IMR-90 (cell line): Measurements from ENCODE around the gene NELFCD. TPM values are rescaled to one million over a fixed set of nuclear protein-coding genes. Genes with fewer than 3 reads are reported as not detected.
A peak's percentile ranks its signal among the peaks of the same experiment; 100 is the strongest.

Source experiments
- ATAC-seq: fragments of 200-7000 bp; cut with Tn5 transposase; 2 replicates; pipeline ENCODE4 v1.9.1; 2020; ENCODE audit warnings: low read depth, mild to moderate bottlenecking, moderate library complexity
- BruUV-seq: library from RNA; stranded (reverse); fragments of 400-500 nt; replicated peaks from 2 replicates; lab custom pipeline; 2021; lab: Mats Ljungman, UMichigan
- CTCF ChIA-PET: fragments of 300-600 bp; formaldehyde crosslinking; extraction: SDS; loops from one replicate; lab custom pipeline; 2021; ENCODE audit warnings: antibody characterized with exemption; lab: Yijun Ruan, JAX
- POLR2A ChIA-PET: fragments of 300-600 bp; sonication (Branson Sonifier 250); formaldehyde crosslinking; loops from one replicate; lab custom pipeline; 2022; ENCODE audit warnings: antibody characterized with exemption; ENCODE audit not compliant: unreplicated experiment; lab: Charles Lee
- DNase-seq: peaks from one replicate; pipeline ENCODE4 v3.0.0; 2013
- H2AFZ ChIP-seq: replicated peaks from 2 replicates; pipeline ENCODE3; 2013; ENCODE audit warnings: low read length, mild to moderate bottlenecking; ENCODE audit not compliant: poor library complexity
- H2AK5ac ChIP-seq: 2 replicates; pipeline ENCODE4 v1.6.1; 2013; ENCODE audit warnings: low read depth, low read length, inconsistent platforms
- H2AK9ac ChIP-seq: replicated peaks from 2 replicates; pipeline ENCODE3; 2013; ENCODE audit warnings: mild to moderate bottlenecking, low read depth, low read length, moderate library complexity; ENCODE audit not compliant: poor library complexity
- H2BK120ac ChIP-seq: 2 replicates; pipeline ENCODE4 v1.6.1; 2013; ENCODE audit warnings: low read depth, low read length, inconsistent platforms
- H2BK15ac ChIP-seq: 3 replicates; pipeline ENCODE4 v1.6.1; 2013; ENCODE audit warnings: low read depth, low read length, inconsistent platforms
- H2BK20ac ChIP-seq: 2 replicates; pipeline ENCODE4 v1.6.1; 2013; ENCODE audit warnings: low read depth, mild to moderate bottlenecking, inconsistent platforms, low read length, moderate library complexity
- H2BK5ac ChIP-seq: 2 replicates; pipeline ENCODE4 v1.6.1; 2013; ENCODE audit warnings: mild to moderate bottlenecking, low read depth, low read length, inconsistent platforms; ENCODE audit not compliant: poor library complexity, severe bottlenecking
- H3K14ac ChIP-seq: replicated peaks from 2 replicates; pipeline ENCODE4 v1.6.1; 2013; ENCODE audit warnings: low read depth, low read length, inconsistent platforms
- H3K18ac ChIP-seq: 2 replicates; pipeline ENCODE4 v1.6.1; 2013; ENCODE audit warnings: low read depth, low read length, control low read depth
- H3K23ac ChIP-seq: 2 replicates; pipeline ENCODE4 v1.6.1; 2013; ENCODE audit warnings: low read depth, low read length, inconsistent platforms
- H3K27ac ChIP-seq: 2 replicates; pipeline ENCODE4 v1.5.1; 2013; ENCODE audit warnings: mild to moderate bottlenecking, control low read depth, low read length; ENCODE audit not compliant: insufficient read depth
- H3K27me3 ChIP-seq: 2 replicates; pipeline ENCODE4 v1.6.1; 2013; ENCODE audit warnings: low read length; ENCODE audit not compliant: control insufficient read depth, insufficient read depth
- H3K36me3 ChIP-seq: 2 replicates; pipeline ENCODE4 v1.6.1; 2013; ENCODE audit warnings: low read length, mixed read lengths; ENCODE audit not compliant: control insufficient read depth, insufficient read depth
- H3K4ac ChIP-seq: 2 replicates; pipeline ENCODE4 v1.6.1; 2013; ENCODE audit warnings: low read depth, low read length, inconsistent platforms
- H3K4me1 ChIP-seq: 2 replicates; pipeline ENCODE4 v1.6.1; 2013; ENCODE audit warnings: low read length, mixed read lengths; ENCODE audit not compliant: control insufficient read depth, insufficient read depth
- H3K4me2 ChIP-seq: 2 replicates; pipeline ENCODE4 v1.6.1; 2013; ENCODE audit warnings: low read depth, mild to moderate bottlenecking, control low read depth, low read length, moderate library complexity
- H3K4me3 ChIP-seq: 2 replicates; pipeline ENCODE4 v1.5.1; 2013; ENCODE audit warnings: low read depth, mild to moderate bottlenecking, control low read depth, low read length, moderate library complexity; ENCODE audit not compliant: insufficient read depth
- H3K56ac ChIP-seq: 2 replicates; pipeline ENCODE4 v1.6.1; 2013; ENCODE audit warnings: low read length, inconsistent platforms; ENCODE audit not compliant: insufficient read depth; ENCODE audit errors: extremely low read depth
- H3K79me1 ChIP-seq, 2 experiments: 2 replicates each; pipeline ENCODE4 v1.6.1; 2013; ENCODE audit warnings: low read length in 2 of 2, inconsistent platforms in 1 of 2, low read depth in 1 of 2
- H3K9ac ChIP-seq: 2 replicates; pipeline ENCODE4 v1.6.1; 2013; ENCODE audit warnings: low read depth, low read length, control low read depth
- H3K9me1 ChIP-seq: 2 replicates; pipeline ENCODE4 v1.6.1; 2013; ENCODE audit warnings: low read length, inconsistent platforms; ENCODE audit not compliant: insufficient read depth
- H3K9me3 ChIP-seq: 2 replicates; pipeline ENCODE4 v1.6.1; 2013; ENCODE audit warnings: low read length; ENCODE audit not compliant: control insufficient read depth, insufficient read depth
- H4K20me1 ChIP-seq: 2 replicates; pipeline ENCODE4 v1.6.1; 2013; ENCODE audit warnings: low read length, inconsistent platforms; ENCODE audit not compliant: insufficient read depth
- H4K5ac ChIP-seq: 2 replicates; pipeline ENCODE4 v1.6.1; 2013; ENCODE audit warnings: mild to moderate bottlenecking, low read depth, low read length, control low read depth
- H4K8ac ChIP-seq, 2 experiments: 2 replicates each; pipeline ENCODE4 v1.6.1; 2013; ENCODE audit warnings: low read depth in 2 of 2, low read length in 2 of 2, control low read depth in 1 of 2, inconsistent platforms in 1 of 2
- H4K91ac ChIP-seq: 2 replicates; pipeline ENCODE4 v1.6.1; 2013; ENCODE audit warnings: low read depth, low read length, inconsistent platforms; ENCODE audit not compliant: insufficient read depth
- CEBPB ChIP-seq: IDR thresholded peaks from 2 replicates; pipeline ENCODE4 v1.6.1; 2012; ENCODE audit warnings: low read depth, low read length, improper control_type of control experiment
- ELK1 ChIP-seq: fragments of 150-350 bp; IDR thresholded peaks from 2 replicates; pipeline ENCODE4 v1.6.1; 2016; ENCODE audit warnings: low read depth, mild to moderate bottlenecking, low read length, moderate library complexity, borderline replicate concordance
- MAZ ChIP-seq: IDR thresholded peaks from 2 replicates; pipeline ENCODE4 v1.6.1; 2012; ENCODE audit warnings: low read depth, mild to moderate bottlenecking, low read length, improper control_type of control experiment, moderate library complexity, borderline replicate concordance
- NFE2L2 ChIP-seq: fragments of 150-350 bp; IDR thresholded peaks from 2 replicates; pipeline ENCODE4 v1.6.1; 2016; ENCODE audit warnings: low read depth, mild to moderate bottlenecking, low read length
- POLR2A ChIP-seq: IDR thresholded peaks from 2 replicates; pipeline ENCODE4 v1.6.1; 2012; ENCODE audit warnings: mild to moderate bottlenecking, low read depth, low read length
- RAD21 ChIP-seq: IDR thresholded peaks from 2 replicates; pipeline ENCODE4 v1.6.1; 2012; ENCODE audit warnings: low read length, improper control_type of control experiment
- RCOR1 ChIP-seq: IDR thresholded peaks from 2 replicates; pipeline ENCODE4 v1.6.1; 2012; ENCODE audit warnings: mild to moderate bottlenecking, low read length, improper control_type of control experiment; ENCODE audit not compliant: insufficient replicate concordance
- WGBS, 2 experiments: methylation state at CpG; one replicate each; pipeline versions ENCODE4 v1.1.5 to v1.1.7; 2013; ENCODE audit warnings: missing lambda C conversion rate in 2 of 2; ENCODE audit not compliant: insufficient read length in 1 of 2; ENCODE audit errors: extremely low coverage in 2 of 2; 5-methylcytosine and 5-hydroxymethylcytosine counted together
- dilution Hi-C: fragments of 300-500 bp; cut with HindIII; formaldehyde crosslinking; loops from one replicate; pipeline ENCODE4 v1.14.3; 2018; ENCODE audit warnings: low sequenced_read_pairs; ENCODE audit not compliant: unreplicated experiment
- in situ Hi-C: fragments of 300-500 bp; cut with MboI; formaldehyde crosslinking; loops from 3 replicates; pipeline ENCODE4 v1.14.3; 2019; ENCODE audit warnings: low sequenced_read_pairs, inconsistent platforms, mixed read lengths
- intact Hi-C: fragments of 100-400 bp; cut with micrococcal nuclease; formaldehyde crosslinking; loops from 2 replicates; pipeline ENCODE4 v1.10.0; 2022
- polyA plus RNA-seq, 3 experiments: library from polyadenylated mRNA; depleted of rRNA; stranded (reverse); fragments of >200 nt; gene quantifications; 2 replicates each; pipeline ENCODE4 v1.2.3, GENCODE V29; 2012; ENCODE audit warnings: low replicate concordance in 1 of 3
- total RNA-seq: library from RNA; depleted of rRNA; stranded (reverse); fragments of >200 nt; gene quantifications from 2 replicates; pipeline ENCODE4 v1.2.3, GENCODE V29; 2012
- TF ChIP-seq, protein P1 (sequence below): fragments of 150-350 bp; IDR thresholded peaks from 2 replicates; pipeline ENCODE4 v1.6.1; 2017; ENCODE audit warnings: mild to moderate bottlenecking, antibody characterized with exemption, low read length, low read depth

The NELFCD gene
- total and polyA plus RNA-seq, 2 of the 4 experiments (the other 2 are of a cell fraction): 88.9 to 94.1 TPM

DNA sequence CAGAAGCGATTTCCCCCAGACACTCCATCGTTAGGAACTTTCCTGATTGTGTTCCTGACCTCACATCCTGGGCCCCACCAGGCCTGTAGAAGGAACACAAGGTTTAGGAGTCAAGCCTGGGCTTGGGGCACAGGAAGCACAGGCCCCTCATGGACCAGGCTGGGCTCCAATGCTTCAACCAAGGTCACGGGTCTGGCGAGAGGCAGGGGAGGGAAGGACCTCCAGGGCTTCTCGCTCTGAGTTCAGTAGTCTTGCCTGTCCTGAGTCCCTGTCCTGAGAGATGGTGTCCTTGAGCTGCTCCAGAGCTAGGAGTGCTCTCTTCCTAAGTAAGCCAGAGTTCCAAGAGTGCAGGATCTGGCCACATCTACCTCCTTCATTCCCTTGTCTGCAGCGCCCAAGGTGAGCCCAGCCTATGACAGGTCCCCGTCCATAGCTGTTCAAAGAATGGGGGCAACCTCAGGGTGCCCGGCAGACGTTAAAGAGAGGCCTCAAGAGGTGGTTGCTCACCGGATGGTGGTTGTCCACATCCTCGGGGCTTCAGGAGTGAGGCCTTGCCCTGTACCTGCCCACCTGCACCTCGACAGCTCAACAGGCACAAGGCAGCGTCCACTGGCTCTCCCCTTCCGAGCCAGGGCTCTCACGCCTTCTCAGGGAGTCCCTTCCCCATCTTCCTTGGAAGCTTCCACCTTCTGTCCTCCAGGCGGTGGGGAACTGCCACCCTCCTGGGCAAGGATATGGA, 36.6 kb downstream of the NELFCD start:
- ATAC-seq (no peak), DNase-seq (no peak)
- Histone ChIP-seq H4K20me1 (peaks cover 9% of the 10 kb centered on the region), H2BK5ac (no peak overlapping the region), H3K4me1 (peaks cover 13% of the 10 kb centered on the region), H3K23ac (no peak overlapping the region), H3K9me3 (no peaks in the 10 kb centered on the region), H3K36me3 (peaks cover 1% of the 10 kb centered on the region), H2AK9ac (peak overlapping the region; percentile 44), H2BK120ac (no peak overlapping the region), H3K4ac (no peak overlapping the region), H3K4me3 (no peak overlapping the region), H3K9ac (no peak overlapping the region), H3K4me2 (no peak overlapping the region), H3K18ac (no peak overlapping the region), H3K14ac (no peak overlapping the region), H3K9me1 (peaks cover 17% of the 10 kb centered on the region), H4K5ac (no peak overlapping the region), H2AK5ac (no peak overlapping the region), H3K27me3 (no peaks in the 10 kb centered on the region), H4K91ac (no peak overlapping the region), H3K56ac (no peak overlapping the region), H3K79me1 (peaks cover 0 to 13% of the 10 kb centered on the region in 2 experiments; a peak in 2 of 4 replicates), H4K8ac (no peak overlapping the region), H2AFZ (peak overlapping the region; percentile 40), H3K27ac (no peak overlapping the region), H2BK15ac (no peak overlapping the region), H2BK20ac (no peak overlapping the region)
- intact Hi-C loops: no loop called here
- dilution Hi-C loops: no loop called here
- POLR2A ChIA-PET: no interaction called here
- 100% methylated on average over 4 of the region's 16 CpGs; no CpG with 5 or more reads in 1 of the 2 experiments for WGBS, 2 experiments
- no peak for TF ChIP-seq RCOR1
- TF ChIP-seq MAZ: no peak
- no peak for TF ChIP-seq ELK1
- no peak for TF ChIP-seq RAD21
- no peak for TF ChIP-seq CEBPB
- no peak for TF ChIP-seq POLR2A
- TF ChIP-seq, protein P1, sequence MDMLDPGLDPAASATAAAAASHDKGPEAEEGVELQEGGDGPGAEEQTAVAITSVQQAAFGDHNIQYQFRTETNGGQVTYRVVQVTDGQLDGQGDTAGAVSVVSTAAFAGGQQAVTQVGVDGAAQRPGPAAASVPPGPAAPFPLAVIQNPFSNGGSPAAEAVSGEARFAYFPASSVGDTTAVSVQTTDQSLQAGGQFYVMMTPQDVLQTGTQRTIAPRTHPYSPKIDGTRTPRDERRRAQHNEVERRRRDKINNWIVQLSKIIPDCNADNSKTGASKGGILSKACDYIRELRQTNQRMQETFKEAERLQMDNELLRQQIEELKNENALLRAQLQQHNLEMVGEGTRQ: no peak
- TF ChIP-seq NFE2L2: no peak
- in situ Hi-C loops: no loop called here
- CTCF ChIA-PET: no interaction called here
- BruUV-seq: no TSS peak
